OCI-LY1 (cell line): ENCODE results near the gene COQ4.
A peak's percentile ranks its signal among the peaks of the same experiment; 100 is the strongest.

Experiments used
- H2AFZ ChIP-seq: fragments of 200-600 bp; sonication (generic), shearing (Covaris generic); 2 replicates; pipeline ENCODE4 v1.6.0; 2014; ENCODE audit warnings: antibody characterized with exemption, mild to moderate bottlenecking, low read length
- H3F3A ChIP-seq: fragments of 200-600 bp; sonication (generic), shearing (Covaris generic); 2 replicates; pipeline ENCODE4 v1.6.0; 2014; ENCODE audit warnings: mild to moderate bottlenecking, antibody characterized with exemption, low read length, moderate library complexity; ENCODE audit not compliant: insufficient read depth
- H3K27ac ChIP-seq: fragments of 200-600 bp; sonication (generic); 2 replicates; pipeline ENCODE4 v1.5.1; 2014; ENCODE audit warnings: low read length, mixed run types, mild to moderate bottlenecking, low read depth; ENCODE audit not compliant: poor library complexity, severe bottlenecking
- H3K27me3 ChIP-seq: fragments of 200-600 bp; sonication (generic); 2 replicates; pipeline ENCODE4 v1.6.0; 2014; ENCODE audit warnings: antibody characterized with exemption, mild to moderate bottlenecking, low read length, moderate library complexity; ENCODE audit not compliant: insufficient read depth
- H3K36me3 ChIP-seq: fragments of 200-600 bp; sonication (generic); 2 replicates; pipeline ENCODE4 v1.6.1; 2014; ENCODE audit warnings: mild to moderate bottlenecking, antibody characterized with exemption, low read length, moderate library complexity, mixed read lengths; ENCODE audit not compliant: insufficient read depth
- H3K4me1 ChIP-seq: fragments of 200-600 bp; sonication (generic); 2 replicates; pipeline ENCODE4 v1.5.1; 2014; ENCODE audit warnings: mild to moderate bottlenecking, low read length, moderate library complexity; ENCODE audit not compliant: insufficient read depth, severe bottlenecking
- H3K4me2 ChIP-seq: fragments of 200-600 bp; sonication (generic), shearing (Covaris generic); 2 replicates; pipeline ENCODE4 v1.6.1; 2014; ENCODE audit warnings: low read length
- H3K4me3 ChIP-seq: fragments of 200-600 bp; sonication (generic); 2 replicates; pipeline ENCODE4 v1.5.1; 2014; ENCODE audit warnings: low read length, low read depth, mild to moderate bottlenecking, mixed read lengths; ENCODE audit not compliant: poor library complexity, severe bottlenecking
- H3K79me2 ChIP-seq: fragments of 200-600 bp; shearing (Covaris generic); 2 replicates; pipeline ENCODE4 v1.6.1; 2016; ENCODE audit warnings: mixed run types, low read length, mixed read lengths; ENCODE audit not compliant: insufficient read depth
- H3K9ac ChIP-seq: fragments of 200-600 bp; sonication (generic), shearing (Covaris generic); 2 replicates; pipeline ENCODE4 v1.6.1; 2014; ENCODE audit warnings: mild to moderate bottlenecking, low read length, mixed read lengths
- H3K9me2 ChIP-seq: fragments of 200-600 bp; sonication (generic), shearing (Covaris generic); 2 replicates; pipeline ENCODE4 v1.6.1; 2014; ENCODE audit warnings: low read depth, mild to moderate bottlenecking, low read length, mixed read lengths
- H3K9me3 ChIP-seq: fragments of 200-600 bp; shearing (Covaris generic); 2 replicates; pipeline ENCODE4 v1.6.1; 2014; ENCODE audit warnings: low read length, mixed read lengths
- H4K20me1 ChIP-seq: fragments of 200-600 bp; sonication (generic), shearing (Covaris generic); 2 replicates; pipeline ENCODE4 v1.6.0; 2016; ENCODE audit warnings: mild to moderate bottlenecking, low read length; ENCODE audit not compliant: insufficient read depth
- EZH2 ChIP-seq: fragments of 200-600 bp; sonication (generic), shearing (Covaris generic); IDR thresholded peaks from 2 replicates; pipeline ENCODE4 v1.8.0; 2017; ENCODE audit warnings: borderline replicate concordance, mixed run types, mild to moderate bottlenecking, antibody characterized with exemption, low read length, moderate library complexity, mixed read lengths
- TF ChIP-seq, protein P1 (sequence below): fragments of 200-600 bp; sonication (generic), shearing (Covaris generic); IDR thresholded peaks from 2 replicates; pipeline ENCODE4 v1.5.1; 2017; ENCODE audit warnings: mild to moderate bottlenecking, antibody characterized with exemption, low read length, moderate library complexity, mixed read lengths

COQ4 gene

GRCh38 chr9:128369024-128369706 is 46.5 kb downstream of the COQ4 start:
- Histone ChIP-seq H3K9ac (no peak overlapping the region), H3K79me2 (peaks cover 22% of the 10 kb centered on the region), H3K9me3 (no peaks in the 10 kb centered on the region), H3K4me3 (no peak overlapping the region), H4K20me1 (no peaks in the 10 kb centered on the region), H3K4me1 (peaks cover 30% of the 10 kb centered on the region), H3K27me3 (no peaks in the 10 kb centered on the region), H2AFZ (no peak overlapping the region), H3K4me2 (no peak overlapping the region), H3K27ac (no peak overlapping the region), H3F3A (no peaks in the 10 kb centered on the region), H3K36me3 (peaks cover 10% of the 10 kb centered on the region; the same call in 1 of the 2 replicates), H3K9me2 (no peaks in the 10 kb centered on the region)
- TF ChIP-seq, protein P1, sequence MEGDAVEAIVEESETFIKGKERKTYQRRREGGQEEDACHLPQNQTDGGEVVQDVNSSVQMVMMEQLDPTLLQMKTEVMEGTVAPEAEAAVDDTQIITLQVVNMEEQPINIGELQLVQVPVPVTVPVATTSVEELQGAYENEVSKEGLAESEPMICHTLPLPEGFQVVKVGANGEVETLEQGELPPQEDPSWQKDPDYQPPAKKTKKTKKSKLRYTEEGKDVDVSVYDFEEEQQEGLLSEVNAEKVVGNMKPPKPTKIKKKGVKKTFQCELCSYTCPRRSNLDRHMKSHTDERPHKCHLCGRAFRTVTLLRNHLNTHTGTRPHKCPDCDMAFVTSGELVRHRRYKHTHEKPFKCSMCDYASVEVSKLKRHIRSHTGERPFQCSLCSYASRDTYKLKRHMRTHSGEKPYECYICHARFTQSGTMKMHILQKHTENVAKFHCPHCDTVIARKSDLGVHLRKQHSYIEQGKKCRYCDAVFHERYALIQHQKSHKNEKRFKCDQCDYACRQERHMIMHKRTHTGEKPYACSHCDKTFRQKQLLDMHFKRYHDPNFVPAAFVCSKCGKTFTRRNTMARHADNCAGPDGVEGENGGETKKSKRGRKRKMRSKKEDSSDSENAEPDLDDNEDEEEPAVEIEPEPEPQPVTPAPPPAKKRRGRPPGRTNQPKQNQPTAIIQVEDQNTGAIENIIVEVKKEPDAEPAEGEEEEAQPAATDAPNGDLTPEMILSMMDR = no peak
- no peak for TF ChIP-seq EZH2

DNA sequence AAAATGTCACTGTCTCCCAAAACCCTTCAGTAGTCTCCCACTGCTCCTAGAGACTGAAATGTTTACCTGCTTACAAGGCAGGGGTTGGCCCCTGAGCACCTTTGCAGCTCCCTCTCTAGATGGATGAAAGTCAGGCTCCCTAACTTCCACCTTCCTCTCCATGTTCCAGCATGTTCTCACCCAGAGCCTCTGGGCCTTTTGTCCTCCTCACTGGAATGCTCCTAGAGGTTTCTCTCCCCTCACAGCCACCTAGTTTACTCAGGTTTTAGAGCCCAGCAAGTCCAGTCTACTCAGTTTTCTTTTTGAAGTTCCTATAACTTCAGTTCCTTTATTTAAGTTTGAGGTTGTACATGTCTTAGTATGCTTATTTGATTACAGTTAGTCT is 47.7 kb downstream of the COQ4 start:
- Histone ChIP-seq H3K27ac (peak overlapping the region; percentile 22), H3K4me1 (peaks cover 21% of the 10 kb centered on the region), H2AFZ (no peak overlapping the region), H3K9ac (peak overlapping the region; percentile 78), H3K4me3 (peak overlapping the region; percentile 85), H3K9me3 (no peaks in the 10 kb centered on the region), H4K20me1 (no peaks in the 10 kb centered on the region), H3K9me2 (no peaks in the 10 kb centered on the region), H3K79me2 (peaks cover 22% of the 10 kb centered on the region), H3F3A (no peaks in the 10 kb centered on the region), H3K27me3 (no peaks in the 10 kb centered on the region), H3K36me3 (peaks cover 15% of the 10 kb centered on the region; the same call in 1 of the 2 replicates), H3K4me2 (peak overlapping the region; percentile 96)
- TF ChIP-seq EZH2 = no peak
- TF ChIP-seq, protein P1 = no peak

DNA sequence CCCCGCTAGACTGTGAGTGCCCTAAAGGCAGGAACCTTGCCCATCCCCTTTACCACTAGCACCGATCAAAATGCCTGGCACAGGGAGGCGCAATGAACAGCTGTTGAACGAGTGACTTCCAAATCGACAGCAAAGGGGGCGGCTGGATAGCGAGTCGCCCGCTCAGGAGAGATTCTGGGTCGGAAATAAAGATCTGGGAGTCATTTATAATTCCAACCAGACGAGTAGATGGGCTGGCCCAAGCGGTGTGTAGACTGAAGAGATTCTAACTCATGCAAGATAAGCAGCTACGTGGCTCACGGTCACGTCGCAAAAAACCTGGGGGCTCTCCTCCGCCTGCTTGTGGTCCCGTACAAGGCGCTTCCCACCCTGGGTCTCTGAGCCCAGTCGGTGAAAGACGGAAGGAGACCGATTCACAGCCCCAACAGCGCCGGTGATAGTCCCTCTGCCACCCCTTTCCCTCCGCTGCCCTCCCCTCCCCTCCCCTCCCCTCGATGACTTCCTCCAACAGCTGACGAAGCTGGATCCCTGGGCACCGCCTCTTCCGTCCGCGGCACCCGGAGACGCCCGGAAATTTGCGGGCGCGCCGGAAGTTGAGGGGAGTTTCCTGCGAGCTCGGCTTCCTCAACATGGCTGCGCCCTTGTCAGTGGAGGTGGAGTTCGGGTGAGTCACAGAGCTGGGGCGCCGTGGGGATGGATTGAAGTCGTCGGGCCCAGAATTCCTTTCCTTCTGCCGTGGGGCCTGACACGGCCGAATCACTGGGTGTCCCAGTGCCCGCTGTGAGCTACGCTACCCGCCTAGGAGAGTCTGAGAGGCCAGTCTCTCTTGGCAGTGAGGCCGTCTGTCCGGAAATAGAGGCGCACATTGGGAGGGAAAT is 48.4 kb downstream of the COQ4 start, which contains the start of gene URM1:
URM1 (plus strand) TSS at position 623 of the 878 bp plus-strand sequence; CDS start at position 630, 7 bp downstream.
- H3K9me3 ChIP-seq = no peaks in the 10 kb centered on the region
- no peaks in the 10 kb centered on the region for H3F3A ChIP-seq
- 0 out of 2 replicates have a peak within 1 kb of the TSS, but pooled peaks have one; percentile 38 for H2AFZ ChIP-seq
- TF ChIP-seq, protein P1 = peak; percentile 18; the same call in 1 of the 2 replicates
- no peak for TF ChIP-seq EZH2
- no peaks in the 10 kb centered on the region for H3K9me2 ChIP-seq
- peak within 1 kb of the TSS; percentile 85 for H3K4me3 ChIP-seq
- H3K9ac ChIP-seq = peak within 1 kb of the TSS; percentile 78
- H3K27ac ChIP-seq = peak within 1 kb of the TSS; percentile 22
- peaks cover 21% of the 10 kb centered on the region for H3K4me1 ChIP-seq
- H3K36me3 ChIP-seq = peaks cover 15% of the 10 kb centered on the region; the same call in 1 of the 2 replicates
- no peaks in the 10 kb centered on the region for H3K27me3 ChIP-seq
- no peaks in the 10 kb centered on the region for H4K20me1 ChIP-seq
- H3K4me2 ChIP-seq = peak within 1 kb of the TSS; percentile 96
- peaks cover 22% of the 10 kb centered on the region for H3K79me2 ChIP-seq
